GM20431 (cell line): Measurements from ENCODE around the gene CYSRT1.

Source experiments
- in situ Hi-C: fragments of 300-500 bp; cut with MseI, MboI; formaldehyde crosslinking; loops from one replicate; pipeline ENCODE4 v1.15.0; 2020; ENCODE audit warnings: low sequenced_read_pairs; ENCODE audit not compliant: unreplicated experiment

Gene CYSRT1

GRCh38 chr9:137205126-137206069 lies 19.6 kb upstream of the CYSRT1 start, which contains the start of the genes NDOR1 and TMEM203:
NDOR1 (plus strand) TSS chr9:137205700; CDS start chr9:137205778, 78 bp downstream.
TMEM203 (minus strand) TSS chr9:137205648; CDS start chr9:137205414, 234 bp downstream.
- in situ Hi-C loops: no loop called here

GRCh38 chr9:137206602-137207001 lies 18.4 kb upstream of the CYSRT1 start:
- in situ Hi-C loops: no loop called here

- in situ Hi-C loops: no loop called here
These were observed 13.4 kb upstream of the CYSRT1 start for GRCh38 chr9:137211532-137211931.

GRCh38 chr9:137212520-137212919 lies 12.5 kb upstream of the CYSRT1 start:
- in situ Hi-C loops: no loop called here

GRCh38 chr9:137213160-137214060 lies 11.6 kb upstream of the CYSRT1 start:
- in situ Hi-C loops: no loop called here

- in situ Hi-C loops: no loop called here
These were observed 10.4 kb upstream of the CYSRT1 start for GRCh38 chr9:137214620-137215019.

- in situ Hi-C loops: no loop called here
These were observed 9.6 kb upstream of the CYSRT1 start for GRCh38 chr9:137215196-137215986.

GRCh38 chr9:137216188-137216965 lies 8.6 kb upstream of the CYSRT1 start:
- in situ Hi-C loops: no loop called here

GRCh38 chr9:137217276-137218211 lies 7.4 kb upstream of the CYSRT1 start:
- in situ Hi-C loops: no loop called here

- in situ Hi-C loops: no loop called here
These were observed 6.7 kb upstream of the CYSRT1 start for GRCh38 chr9:137218212-137218753.

- in situ Hi-C loops: no loop called here
These were observed 6.2 kb upstream of the CYSRT1 start for GRCh38 chr9:137218754-137219271.

- in situ Hi-C loops: loop anchor here (10.0 kb wide), 1 partner anchor 95 kb away; no protein-coding TSS in a partner anchor
These were observed 5.1 kb upstream of the CYSRT1 start for GRCh38 chr9:137219757-137220316.

GRCh38 chr9:137220317-137221094 lies 4.5 kb upstream of the CYSRT1 start:
- in situ Hi-C loops: loop anchor here (10.0 kb wide), 1 partner anchor 96 kb away; no protein-coding TSS in a partner anchor

- in situ Hi-C loops: loop anchor here (10.0 kb wide), 1 partner anchor 96 kb away; no protein-coding TSS in a partner anchor
These were observed 3.9 kb upstream of the CYSRT1 start for GRCh38 chr9:137221095-137221505.

GRCh38 chr9:137221506-137222111 lies 3.4 kb upstream of the CYSRT1 start:
- in situ Hi-C loops: loop anchor here (10.0 kb wide), 1 partner anchor 97 kb away; no protein-coding TSS in a partner anchor
